Parathyroid adenoma (tissue), 2 donors: ENCODE data around the gene EIF2B2.

Experiments used
- H2AFZ ChIP-seq: fragments of 300-600 bp; sonication (generic); one replicate; pipeline ENCODE4 v1.7.0; 2017; ENCODE audit warnings: antibody characterized with exemption, mild to moderate bottlenecking
- H3K27ac ChIP-seq: fragments of 300-600 bp; sonication (generic); one replicate; pipeline ENCODE4 v1.7.0; 2017
- H3K27me3 ChIP-seq: fragments of 300-600 bp; sonication (generic); one replicate; pipeline ENCODE4 v1.7.0; 2017; ENCODE audit warnings: low read length; ENCODE audit not compliant: control insufficient read depth, insufficient read depth
- H3K36me3 ChIP-seq: fragments of 300-600 bp; sonication (generic); one replicate; pipeline ENCODE4 v1.7.0; 2017; ENCODE audit warnings: low read length; ENCODE audit not compliant: control insufficient read depth, insufficient read depth
- H3K4me1 ChIP-seq: fragments of 300-600 bp; sonication (generic); one replicate; pipeline ENCODE4 v1.7.0; 2017; ENCODE audit warnings: control low read depth
- H3K4me2 ChIP-seq: fragments of 300-600 bp; sonication (generic); one replicate; pipeline ENCODE4 v1.7.0; 2017; ENCODE audit warnings: low read length
- H3K4me3 ChIP-seq: fragments of 300-600 bp; sonication (generic); one replicate; pipeline ENCODE4 v1.7.0; 2017; ENCODE audit warnings: low read depth, low read length
- H3K79me2 ChIP-seq: fragments of 300-600 bp; sonication (generic); one replicate; pipeline ENCODE4 v1.7.0; 2017; ENCODE audit warnings: control low read depth
- H3K9ac ChIP-seq: fragments of 300-600 bp; sonication (generic); one replicate; pipeline ENCODE4 v1.7.0; 2017; ENCODE audit warnings: mild to moderate bottlenecking
- H3K9me3 ChIP-seq: fragments of 300-600 bp; sonication (generic); one replicate; pipeline ENCODE4 v1.7.0; 2017; ENCODE audit warnings: low read length; ENCODE audit not compliant: control insufficient read depth
- CTCF ChIP-seq: fragments of 300-600 bp; sonication (generic); IDR thresholded peaks from one replicate; pipeline ENCODE4 v1.7.0; 2017; ENCODE audit warnings: antibody characterized with exemption, mild to moderate bottlenecking
- donor health status: primary hyperparathyroidism.

EIF2B2 gene

GRCh38 chr14:75001261-75001660, 1.5 kb upstream of the EIF2B2 start:
- Histone ChIP-seq H3K4me2 (no peak overlapping the region), H3K27me3 (no peaks in the 10 kb centered on the region), H3K9ac (no peak overlapping the region), H3K36me3 (no peaks in the 10 kb centered on the region), H3K27ac (no peak overlapping the region), H3K9me3 (no peaks in the 10 kb centered on the region), H3K79me2 (peaks cover 4% of the 10 kb centered on the region), H3K4me1 (peaks cover 4% of the 10 kb centered on the region), H3K4me3 (no peak overlapping the region), H2AFZ (no peak overlapping the region)
- TF ChIP-seq CTCF = no peak

GRCh38 chr14:75001899-75002298, 822 bp upstream of the EIF2B2 start:
- H3K27ac ChIP-seq = peak overlapping the region; percentile 90
- H2AFZ ChIP-seq = peak overlapping the region; percentile 94
- no peak overlapping the region for H3K9ac ChIP-seq
- peak overlapping the region; percentile 97 for H3K4me2 ChIP-seq
- no peaks in the 10 kb centered on the region for H3K36me3 ChIP-seq
- peak overlapping the region; percentile 86 for H3K4me3 ChIP-seq
- TF ChIP-seq CTCF = no peak
- peaks cover 4% of the 10 kb centered on the region for H3K79me2 ChIP-seq
- peaks cover 4% of the 10 kb centered on the region for H3K4me1 ChIP-seq
- H3K9me3 ChIP-seq = no peaks in the 10 kb centered on the region
- H3K27me3 ChIP-seq = no peaks in the 10 kb centered on the region

- Histone ChIP-seq H3K4me2 (peak overlapping the region; percentile 97), H3K4me1 (peaks cover 4% of the 10 kb centered on the region), H2AFZ (peak overlapping the region; percentile 94), H3K4me3 (peak overlapping the region; percentile 86), H3K79me2 (peaks cover 4% of the 10 kb centered on the region), H3K27me3 (no peaks in the 10 kb centered on the region), H3K36me3 (no peaks in the 10 kb centered on the region), H3K9me3 (no peaks in the 10 kb centered on the region), H3K9ac (peak overlapping the region; percentile 33), H3K27ac (peak overlapping the region; percentile 90)
- TF ChIP-seq CTCF = no peak
Measured at GRCh38 chr14:75003250-75004027, 718 bp downstream of the EIF2B2 start.

GRCh38 chr14:75005357-75005756, 2.6 kb downstream of the EIF2B2 start:
- Histone ChIP-seq H2AFZ (no peak overlapping the region), H3K27me3 (no peaks in the 10 kb centered on the region), H3K79me2 (peaks cover 4% of the 10 kb centered on the region), H3K36me3 (no peaks in the 10 kb centered on the region), H3K9ac (no peak overlapping the region), H3K4me2 (no peak overlapping the region), H3K27ac (no peak overlapping the region), H3K4me3 (no peak overlapping the region), H3K9me3 (no peaks in the 10 kb centered on the region), H3K4me1 (peaks cover 4% of the 10 kb centered on the region)
- no peak for TF ChIP-seq CTCF

- Histone ChIP-seq H2AFZ (no peak overlapping the region), H3K9me3 (no peaks in the 10 kb centered on the region), H3K4me1 (peaks cover 20% of the 10 kb centered on the region), H3K36me3 (no peaks in the 10 kb centered on the region), H3K79me2 (no peaks in the 10 kb centered on the region), H3K4me3 (no peak overlapping the region), H3K27me3 (no peaks in the 10 kb centered on the region), H3K9ac (no peak overlapping the region), H3K27ac (no peak overlapping the region), H3K4me2 (no peak overlapping the region)
- no peak for TF ChIP-seq CTCF
Measured at GRCh38 chr14:75009176-75009575, 6.5 kb downstream of the EIF2B2 start.
